ENCODE data around the gene B3GALT5. TPM values are rescaled to one million over a fixed set of nuclear protein-coding genes. Genes with fewer than 3 reads are reported as not detected.

Gene B3GALT5
- total RNA-seq, 2 donors from 2014 or later, result 0.64 to 1.2 TPM

DNA sequence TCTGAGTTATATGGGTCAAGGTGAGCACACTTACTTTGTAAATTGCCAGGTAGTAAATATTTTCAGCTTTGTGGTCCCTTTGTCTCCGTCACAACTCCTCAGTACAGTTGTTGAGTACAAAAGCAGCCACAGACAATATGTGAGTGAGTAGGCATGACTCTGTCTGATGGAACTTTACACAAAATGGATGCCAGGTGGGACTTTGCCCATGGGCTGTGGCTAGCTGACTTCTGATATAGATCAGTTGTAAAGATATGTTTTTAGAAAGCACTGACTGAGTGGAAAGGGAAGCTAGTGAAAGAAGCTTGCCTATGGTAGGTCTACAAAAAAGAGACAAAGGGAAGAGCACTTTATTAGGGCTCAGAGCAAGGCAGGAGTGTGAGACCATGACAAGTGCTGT is 109.1 kb downstream of the B3GALT5 start:
- Histone ChIP-seq H3K9me3 (no peaks in the 10 kb centered on the region), H3K4me3 (no peak overlapping the region), H3K36me3 (no peaks in the 10 kb centered on the region), H3K27me3 (replicated peaks; ENCODE audit: insufficient read depth) (no peaks in the 10 kb centered on the region), H3K27ac (no peak overlapping the region), H3K4me1 (replicated peaks) (no peaks in the 10 kb centered on the region)
- 60% methylated on average over 1 of the region's 1 CpG for WGBS
- no peak for DNase-seq (ENCODE audit: low spot score)
- no peak for TF ChIP-seq POLR2A (IDR thresholded peaks at IDR 0.05)
- intact Hi-C loops (cut with DNase I), result no loop called here

Other genes with a start within 250 kb of the B3GALT5 start
- 10 to 100 TPM in 1 of 2 donors, 1 to 10 TPM in 1; 3.7 to 11.1 TPM for gene LCA5L, start 167.2 kb upstream of the B3GALT5 start, total RNA-seq
- gene SH3BGR, start 161.0 kb upstream of the B3GALT5 start, total RNA-seq, result 1 to 10 TPM; 4.8 to 5.1 TPM
- gene IGSF5, start 132.2 kb downstream of the B3GALT5 start, total RNA-seq, result 1 to 10 TPM in 1 of 2 donors, not detected in 1; 1.7 TPM

Data from prostate gland (tissue), 2 donors.